Activated T-cell treated with anti-CD3 and anti-CD28 coated beads, Interleukin-2, amount 50 U/mL, for 72 hours (primary cell): ENCODE measurements around the gene CPNE5. TPM values are rescaled to one million over a fixed set of nuclear protein-coding genes. Genes with fewer than 3 reads are reported as not detected.

Source experiments
- ATAC-seq, 2 donors: fragments of 150-1000 bp; cut with Tn5 transposase; replicated peaks in 1 of 2; 2 replicates each; pipeline ENCODE4 v1.10.0; 2021; ENCODE audit warnings: moderate library complexity in 2 of 2, mild to moderate bottlenecking in 1 of 2
- DNase-seq, 2 donors: peaks; one replicate each; pipeline ENCODE4 v3.0.0; 2021 to 2022; ENCODE audit warnings: mixed read lengths in 1 of 2
- H3K27ac Mint-ChIP-seq: one replicate; pipeline ENCODE4 v1.8.0; 2022; ENCODE audit warnings: mild to moderate bottlenecking, moderate library complexity, mixed read lengths
- H3K27me3 Mint-ChIP-seq: one replicate; pipeline ENCODE4 v1.8.0; 2022; ENCODE audit warnings: low read depth, mixed read lengths
- H3K36me3 Mint-ChIP-seq, 2 donors: one replicate each; pipeline ENCODE4 v1.8.0; 2022; ENCODE audit warnings: mixed read lengths in 2 of 2, mild to moderate bottlenecking in 1 of 2; ENCODE audit not compliant: insufficient read depth in 2 of 2
- H3K4me1 Mint-ChIP-seq: one replicate; pipeline ENCODE4 v1.8.0; 2022; ENCODE audit warnings: low read depth, mixed read lengths
- H3K4me3 Mint-ChIP-seq, 2 donors: one replicate each; pipeline ENCODE4 v1.8.0; 2022; ENCODE audit warnings: mild to moderate bottlenecking in 2 of 2, mixed read lengths in 2 of 2, moderate library complexity in 2 of 2
- H3K9me3 Mint-ChIP-seq, 2 donors: one replicate each; pipeline ENCODE4 v1.8.0; 2022; ENCODE audit warnings: mixed read lengths in 2 of 2
- total RNA-seq, 2 donors: library from RNA; stranded (reverse); gene quantifications; one replicate each; pipeline ENCODE4 v1.2.3, GENCODE V29; 2022

CPNE5 gene
- total RNA-seq, 2 donors from 2014 or later: 0.48 to 2.6 TPM

GRCh38 chr6:36809941-36810803 is 29.1 kb downstream of the CPNE5 start:
- Mint-ChIP-seq H3K36me3 (no peaks in the 10 kb centered on the region), H3K9me3 (no peaks in the 10 kb centered on the region), H3K4me3 (no peak overlapping the region)

GRCh38 chr6:36809156-36809555 is 30.1 kb downstream of the CPNE5 start:
- no peak for DNase-seq
- no peaks in the 10 kb centered on the region for H3K4me1 Mint-ChIP-seq
- no peak overlapping the region for H3K27ac Mint-ChIP-seq
- H3K27me3 Mint-ChIP-seq: peaks cover 12% of the 10 kb centered on the region
- no peak for ATAC-seq
- H3K9me3 Mint-ChIP-seq: no peaks in the 10 kb centered on the region
- H3K4me3 Mint-ChIP-seq: no peak overlapping the region
- no peaks in the 10 kb centered on the region for H3K36me3 Mint-ChIP-seq

More at GRCh38 chr6:36809941-36810803, 29.1 kb downstream of the CPNE5 start:
- Mint-ChIP-seq H3K4me1 (no peaks in the 10 kb centered on the region), H3K27me3 (peaks cover 6% of the 10 kb centered on the region), H3K27ac (no peak overlapping the region)
- ATAC-seq (no peak), DNase-seq (no peak)

- ATAC-seq: no peak
- Mint-ChIP-seq H3K36me3 (no peaks in the 10 kb centered on the region), H3K27me3 (peaks cover 12% of the 10 kb centered on the region), H3K27ac (no peak overlapping the region), H3K4me3 (no peak overlapping the region), H3K9me3 (no peaks in the 10 kb centered on the region), H3K4me1 (no peaks in the 10 kb centered on the region)
- DNase-seq: no peak
Observed at GRCh38 chr6:36808634-36809033, 30.6 kb downstream of the CPNE5 start.

- DNase-seq (no peak), ATAC-seq (no peak)
- Mint-ChIP-seq H3K4me1 (no peaks in the 10 kb centered on the region), H3K4me3 (no peak overlapping the region), H3K27me3 (peaks cover 12% of the 10 kb centered on the region), H3K27ac (no peak overlapping the region), H3K36me3 (no peaks in the 10 kb centered on the region), H3K9me3 (no peaks in the 10 kb centered on the region)
Observed at GRCh38 chr6:36807750-36808149, 31.5 kb downstream of the CPNE5 start.

- H3K27ac Mint-ChIP-seq: no peak overlapping the region
- ATAC-seq (no peak), DNase-seq (no peak)
- no peak overlapping the region for H3K4me3 Mint-ChIP-seq
- H3K27me3 Mint-ChIP-seq: peaks cover 12% of the 10 kb centered on the region
- no peaks in the 10 kb centered on the region for H3K4me1 Mint-ChIP-seq
- H3K36me3 Mint-ChIP-seq: no peaks in the 10 kb centered on the region
- H3K9me3 Mint-ChIP-seq: no peaks in the 10 kb centered on the region
Observed at GRCh38 chr6:36807143-36807542, 32.1 kb downstream of the CPNE5 start.

DNA sequence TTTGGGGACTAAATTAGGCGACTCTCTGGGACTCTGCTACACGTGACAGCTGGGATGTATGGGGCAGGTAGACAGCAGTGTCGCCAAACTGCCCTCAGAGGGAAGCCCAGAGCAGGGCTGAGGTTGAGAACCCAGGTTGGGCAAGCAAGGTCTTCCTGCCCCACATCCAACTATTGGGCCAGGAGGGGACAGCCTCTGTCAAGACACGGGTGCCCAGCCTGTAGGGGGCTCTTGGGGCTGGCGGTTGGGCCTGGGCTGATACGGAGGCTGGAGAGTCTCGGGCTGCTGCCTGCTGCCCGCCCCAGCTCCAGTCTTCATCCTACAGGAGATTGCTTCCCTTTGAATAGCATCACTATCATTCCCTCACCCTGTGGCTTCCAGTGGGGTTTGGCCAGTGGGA is 33.3 kb downstream of the CPNE5 start:
- no peaks in the 10 kb centered on the region for H3K9me3 Mint-ChIP-seq
- H3K27ac Mint-ChIP-seq: no peak overlapping the region
- H3K4me3 Mint-ChIP-seq: no peak overlapping the region
- ATAC-seq: no peak
- no peaks in the 10 kb centered on the region for H3K36me3 Mint-ChIP-seq
- DNase-seq: no peak
- no peaks in the 10 kb centered on the region for H3K4me1 Mint-ChIP-seq
- H3K27me3 Mint-ChIP-seq: peaks cover 12% of the 10 kb centered on the region

GRCh38 chr6:36805096-36805797 is 34.0 kb downstream of the CPNE5 start:
- no peaks in the 10 kb centered on the region for H3K9me3 Mint-ChIP-seq
- H3K27me3 Mint-ChIP-seq: peaks cover 12% of the 10 kb centered on the region
- DNase-seq: no peak
- H3K36me3 Mint-ChIP-seq: no peaks in the 10 kb centered on the region
- no peak overlapping the region for H3K27ac Mint-ChIP-seq
- no peak for ATAC-seq
- no peak overlapping the region for H3K4me3 Mint-ChIP-seq
- no peaks in the 10 kb centered on the region for H3K4me1 Mint-ChIP-seq

DNA sequence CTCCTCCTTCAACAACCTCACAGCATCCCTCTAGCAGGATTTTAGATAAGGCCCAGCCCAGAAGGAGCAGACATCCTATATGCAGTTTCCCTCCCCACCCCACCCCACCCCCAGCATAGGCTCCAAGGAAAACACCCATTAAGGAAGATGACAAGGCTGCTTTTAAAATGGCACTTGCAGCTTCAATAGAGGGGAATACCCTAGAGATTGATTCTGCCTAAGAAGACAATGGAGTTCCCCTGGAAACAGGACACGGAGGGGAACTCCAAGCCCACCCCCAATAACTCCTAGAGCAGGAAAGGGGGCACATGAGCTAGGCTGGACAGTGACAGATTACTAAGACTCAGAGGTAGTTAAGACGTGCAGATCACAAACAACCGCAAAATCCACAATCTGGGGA is 34.7 kb downstream of the CPNE5 start:
- Mint-ChIP-seq H3K4me1 (no peaks in the 10 kb centered on the region), H3K27me3 (peaks cover 18% of the 10 kb centered on the region), H3K9me3 (no peaks in the 10 kb centered on the region), H3K36me3 (no peaks in the 10 kb centered on the region), H3K4me3 (no peak overlapping the region), H3K27ac (no peak overlapping the region)
- DNase-seq: no peak
- ATAC-seq: no peak

- no peaks in the 10 kb centered on the region for H3K4me1 Mint-ChIP-seq
- H3K36me3 Mint-ChIP-seq: no peaks in the 10 kb centered on the region
- peaks cover 22% of the 10 kb centered on the region for H3K27me3 Mint-ChIP-seq
- ATAC-seq (no peak), DNase-seq (no peak)
- no peak overlapping the region for H3K27ac Mint-ChIP-seq
- no peaks in the 10 kb centered on the region for H3K9me3 Mint-ChIP-seq
- H3K4me3 Mint-ChIP-seq: no peak overlapping the region
Observed at GRCh38 chr6:36803908-36804307, 35.3 kb downstream of the CPNE5 start.

DNA sequence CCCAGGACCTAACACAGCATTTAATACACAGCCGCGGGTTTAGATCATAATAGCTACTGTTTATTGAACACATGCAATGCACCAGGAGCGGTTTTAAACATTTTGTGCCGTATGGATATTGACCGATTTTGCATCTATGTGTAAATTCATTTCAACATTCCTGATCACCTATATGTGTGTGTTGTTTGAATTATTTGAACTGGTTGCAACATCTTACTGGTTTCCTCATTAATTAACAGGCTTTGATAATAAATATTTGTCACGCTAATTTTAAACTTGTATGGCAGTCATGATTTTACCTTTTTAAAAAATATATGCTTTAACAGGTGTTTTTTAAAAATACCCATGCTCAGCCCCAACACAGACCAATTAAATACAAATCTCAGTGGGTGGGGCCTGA is 35.8 kb downstream of the CPNE5 start:
- H3K4me1 Mint-ChIP-seq: no peaks in the 10 kb centered on the region
- DNase-seq (no peak), ATAC-seq (no peak)
- peaks cover 22% of the 10 kb centered on the region for H3K27me3 Mint-ChIP-seq
- H3K27ac Mint-ChIP-seq: no peak overlapping the region
- H3K9me3 Mint-ChIP-seq: no peaks in the 10 kb centered on the region
- H3K36me3 Mint-ChIP-seq: no peaks in the 10 kb centered on the region
- no peak overlapping the region for H3K4me3 Mint-ChIP-seq

DNA sequence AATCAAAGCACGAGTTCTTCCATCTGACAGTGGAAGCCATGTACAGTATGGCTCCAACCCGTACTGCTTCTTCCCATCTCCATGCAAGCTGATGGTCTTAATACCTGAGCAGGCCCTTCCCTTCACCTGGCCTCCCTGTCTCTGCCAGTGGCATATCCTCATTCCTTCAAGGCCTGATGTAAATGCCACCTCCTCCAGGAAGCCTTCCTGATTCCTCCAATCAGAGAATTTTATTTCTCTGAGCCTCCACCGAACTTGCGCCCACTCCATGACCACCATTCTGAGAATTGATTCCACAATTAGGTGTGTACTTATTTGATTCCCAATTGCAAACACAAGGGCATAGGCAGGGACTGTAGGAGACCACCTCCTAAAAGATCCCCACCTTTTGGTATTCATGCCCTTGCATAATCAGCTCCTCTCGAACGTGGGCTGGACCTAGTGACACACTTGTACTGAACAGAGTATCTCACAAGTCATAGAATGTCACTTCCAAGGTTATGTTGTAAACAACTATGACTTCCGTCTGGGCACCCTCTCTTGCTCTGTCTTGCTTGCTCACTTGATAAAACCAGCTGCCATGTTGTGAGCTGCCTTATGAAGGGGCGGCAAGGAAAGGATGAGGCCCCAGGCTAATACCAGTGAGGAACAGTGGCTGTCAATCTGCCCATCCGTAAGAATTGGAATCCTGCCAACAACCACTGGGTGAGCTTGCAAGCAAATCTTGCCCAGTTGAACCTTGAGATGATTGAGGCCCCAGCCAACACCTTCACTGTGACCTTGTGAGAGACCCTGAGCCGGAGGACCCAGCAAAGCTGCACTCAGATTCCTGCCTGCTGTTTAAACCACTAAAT is 38.8 kb downstream of the CPNE5 start:
- Mint-ChIP-seq H3K27ac (no peak overlapping the region), H3K4me1 (no peaks in the 10 kb centered on the region), H3K36me3 (no peaks in the 10 kb centered on the region), H3K4me3 (no peak overlapping the region), H3K9me3 (no peaks in the 10 kb centered on the region), H3K27me3 (peaks cover 19% of the 10 kb centered on the region)
- DNase-seq: no peak
- ATAC-seq: no peak

- Mint-ChIP-seq H3K4me1 (no peaks in the 10 kb centered on the region), H3K36me3 (no peaks in the 10 kb centered on the region), H3K27me3 (peaks cover 10% of the 10 kb centered on the region), H3K9me3 (no peaks in the 10 kb centered on the region), H3K4me3 (no peak overlapping the region), H3K27ac (no peak overlapping the region)
- DNase-seq (no peak), ATAC-seq (no peak)
Observed at GRCh38 chr6:36798852-36799251, 40.4 kb downstream of the CPNE5 start.

- Mint-ChIP-seq H3K36me3 (no peaks in the 10 kb centered on the region), H3K4me3 (no peak overlapping the region), H3K27me3 (peaks cover 10% of the 10 kb centered on the region), H3K27ac (no peak overlapping the region), H3K4me1 (no peaks in the 10 kb centered on the region), H3K9me3 (no peaks in the 10 kb centered on the region)
- no peak for ATAC-seq
- DNase-seq: no peak
Observed at GRCh38 chr6:36797653-36798052, 41.6 kb downstream of the CPNE5 start.
